Gastrocnemius medialis (tissue), 4 donors: Measurements from ENCODE around the gene KRT1. TPM values are rescaled to one million over a fixed set of nuclear protein-coding genes. Genes with fewer than 3 reads are reported as not detected.

Source experiments
- ATAC-seq, 2 donors: fragments of 150-250 bp; one replicate each; pipeline ENCODE4 v1.9.1; 2016
- DNase-seq, 2 donors: peaks; one replicate each; pipeline ENCODE4 v3.0.0-alpha.2; 2019
- H3K27ac ChIP-seq, 4 donors: fragments of 200-600 bp; sonication (generic); 1 replicate in 1 of 4; 2 replicates in 3 of 4; pipeline ENCODE4 v1.5.1; 2016 to 2018; ENCODE audit warnings: mild to moderate bottlenecking in 2 of 4, moderate library complexity in 1 of 4
- H3K27me3 ChIP-seq, 3 donors: fragments of 200-600 bp; sonication (generic) in 2 of 3; 1 replicate in 1 of 3; 2 replicates in 2 of 3; pipeline versions ENCODE4 v1.5.1 to v1.6.0; 2016 to 2019; ENCODE audit warnings: mild to moderate bottlenecking in 1 of 3, moderate library complexity in 1 of 3
- H3K36me3 ChIP-seq, 2 donors: fragments of 200-600 bp; sonication (generic) in 1 of 2; one replicate each; pipeline ENCODE4 v1.5.1; 2017 to 2018
- H3K4me1 ChIP-seq, 2 donors: fragments of 200-600 bp; sonication (generic) in 1 of 2; one replicate each; pipeline ENCODE4 v1.5.1; 2016 to 2017; ENCODE audit warnings: mild to moderate bottlenecking in 2 of 2
- H3K4me3 ChIP-seq, 4 donors: fragments of 200-600 bp; sonication (generic) in 3 of 4; 1 replicate in 1 of 4; 2 replicates in 3 of 4; pipeline ENCODE4 v1.5.1; 2016 to 2019; ENCODE audit warnings: mild to moderate bottlenecking in 2 of 4
- H3K9me3 ChIP-seq, 3 donors: fragments of 200-600 bp; sonication (generic) in 2 of 3; 1 replicate in 1 of 3; 2 replicates in 2 of 3; pipeline ENCODE4 v1.5.1; 2016 to 2019
- POLR2A ChIP-seq, 2 donors: fragments of 450-650 bp; IDR thresholded peaks; one replicate each; pipeline ENCODE4 v1.6.1; 2017; ENCODE audit warnings: antibody characterized with exemption in 2 of 2, mild to moderate bottlenecking in 2 of 2, moderate library complexity in 2 of 2
- in situ Hi-C, 4 donors: fragments of 200-750 bp; cut with MboI; loops; one replicate each; pipeline versions ENCODE4 v1.15.0 to v1.8.0; 2017; ENCODE audit warnings: low sequenced_read_pairs in 4 of 4
- intact Hi-C: fragments of 100-400 bp; cut with DNase I; formaldehyde crosslinking; loops from one replicate; pipeline ENCODE4 v1.15.1; 2023; ENCODE audit warnings: low total_unique reads
- total RNA-seq, 4 donors: library from RNA; depleted of rRNA; stranded (reverse); fragments of >200 nt; gene quantifications; one replicate each; pipeline versions ENCODE4 v1.1.0 to v1.2.3, GENCODE V29; 2016
- TF ChIP-seq, protein P1 (sequence below), 5 experiments: fragments of 450-650 bp in 3 of 5; fragments of 200-600 bp in 2 of 5; sonication (generic) in 2 of 5; IDR thresholded peaks in 4 of 5; conservative IDR thresholded peaks in 1 of 5; 1 replicate in 4 of 5; 2 replicates in 1 of 5; pipeline ENCODE4 v1.5.1; 2016 to 2019; ENCODE audit warnings: antibody characterized with exemption in 5 of 5, mild to moderate bottlenecking in 3 of 5, moderate library complexity in 3 of 5

The KRT1 gene
- total RNA-seq, 4 donors from 2014 or later = not detected

GRCh38 chr12:52701281-52701680 is 21.1 kb upstream of the KRT1 start:
- no peak overlapping the region for H3K27ac ChIP-seq

GRCh38 chr12:52699960-52700359 is 19.8 kb upstream of the KRT1 start:
- Histone ChIP-seq H3K36me3 (no peaks in the 10 kb centered on the region), H3K27me3 (peaks cover 0 to 6% (median 3%) of the 10 kb centered on the region in 3 donors), H3K9me3 (no peaks in the 10 kb centered on the region), H3K27ac (no peak overlapping the region), H3K4me3 (no peak overlapping the region), H3K4me1 (no peaks in the 10 kb centered on the region)
- DNase-seq (peak in 1 of 2 donors; percentile 18), ATAC-seq (peak in 1 of 2 donors; percentile 56)
- TF ChIP-seq POLR2A (IDR thresholded peaks at IDR 0.05) = no peak
- TF ChIP-seq, protein P1, sequence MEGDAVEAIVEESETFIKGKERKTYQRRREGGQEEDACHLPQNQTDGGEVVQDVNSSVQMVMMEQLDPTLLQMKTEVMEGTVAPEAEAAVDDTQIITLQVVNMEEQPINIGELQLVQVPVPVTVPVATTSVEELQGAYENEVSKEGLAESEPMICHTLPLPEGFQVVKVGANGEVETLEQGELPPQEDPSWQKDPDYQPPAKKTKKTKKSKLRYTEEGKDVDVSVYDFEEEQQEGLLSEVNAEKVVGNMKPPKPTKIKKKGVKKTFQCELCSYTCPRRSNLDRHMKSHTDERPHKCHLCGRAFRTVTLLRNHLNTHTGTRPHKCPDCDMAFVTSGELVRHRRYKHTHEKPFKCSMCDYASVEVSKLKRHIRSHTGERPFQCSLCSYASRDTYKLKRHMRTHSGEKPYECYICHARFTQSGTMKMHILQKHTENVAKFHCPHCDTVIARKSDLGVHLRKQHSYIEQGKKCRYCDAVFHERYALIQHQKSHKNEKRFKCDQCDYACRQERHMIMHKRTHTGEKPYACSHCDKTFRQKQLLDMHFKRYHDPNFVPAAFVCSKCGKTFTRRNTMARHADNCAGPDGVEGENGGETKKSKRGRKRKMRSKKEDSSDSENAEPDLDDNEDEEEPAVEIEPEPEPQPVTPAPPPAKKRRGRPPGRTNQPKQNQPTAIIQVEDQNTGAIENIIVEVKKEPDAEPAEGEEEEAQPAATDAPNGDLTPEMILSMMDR (IDR thresholded peaks at IDR 0.05 in 4 of 5, conservative IDR thresholded peaks at IDR 0.05 in 1 of 5) = no peak
- in situ Hi-C loops (no loop called here), intact Hi-C loops (no loop called here)

More at GRCh38 chr12:52701281-52701680, 21.1 kb upstream of the KRT1 start:
- TF ChIP-seq POLR2A (IDR thresholded peaks at IDR 0.05) = no peak
- TF ChIP-seq, protein P1 (IDR thresholded peaks at IDR 0.05 in 4 of 5, conservative IDR thresholded peaks at IDR 0.05 in 1 of 5) = no peak
- H3K4me3 ChIP-seq = no peak overlapping the region
- H3K9me3 ChIP-seq = no peaks in the 10 kb centered on the region
- intact Hi-C loops = no loop called here
- no peak for ATAC-seq
- H3K4me1 ChIP-seq = no peaks in the 10 kb centered on the region
- in situ Hi-C loops = no loop called here
- H3K36me3 ChIP-seq = no peaks in the 10 kb centered on the region
- no peak for DNase-seq
- H3K27me3 ChIP-seq = peaks cover 0 to 3% (median 3%) of the 10 kb centered on the region in 3 donors

GRCh38 chr12:52699373-52699772 is 19.2 kb upstream of the KRT1 start:
- no peak overlapping the region for H3K4me3 ChIP-seq
- intact Hi-C loops = no loop called here
- DNase-seq (no peak), ATAC-seq (no peak)
- no peaks in the 10 kb centered on the region for H3K9me3 ChIP-seq
- H3K27me3 ChIP-seq = peaks cover 0 to 6% (median 3%) of the 10 kb centered on the region in 3 donors
- H3K4me1 ChIP-seq = no peaks in the 10 kb centered on the region
- H3K36me3 ChIP-seq = no peaks in the 10 kb centered on the region
- in situ Hi-C loops = no loop called here
- no peak overlapping the region for H3K27ac ChIP-seq
- no peak for TF ChIP-seq POLR2A (IDR thresholded peaks at IDR 0.05)
- TF ChIP-seq, protein P1 (IDR thresholded peaks at IDR 0.05 in 4 of 5, conservative IDR thresholded peaks at IDR 0.05 in 1 of 5) = no peak

DNA sequence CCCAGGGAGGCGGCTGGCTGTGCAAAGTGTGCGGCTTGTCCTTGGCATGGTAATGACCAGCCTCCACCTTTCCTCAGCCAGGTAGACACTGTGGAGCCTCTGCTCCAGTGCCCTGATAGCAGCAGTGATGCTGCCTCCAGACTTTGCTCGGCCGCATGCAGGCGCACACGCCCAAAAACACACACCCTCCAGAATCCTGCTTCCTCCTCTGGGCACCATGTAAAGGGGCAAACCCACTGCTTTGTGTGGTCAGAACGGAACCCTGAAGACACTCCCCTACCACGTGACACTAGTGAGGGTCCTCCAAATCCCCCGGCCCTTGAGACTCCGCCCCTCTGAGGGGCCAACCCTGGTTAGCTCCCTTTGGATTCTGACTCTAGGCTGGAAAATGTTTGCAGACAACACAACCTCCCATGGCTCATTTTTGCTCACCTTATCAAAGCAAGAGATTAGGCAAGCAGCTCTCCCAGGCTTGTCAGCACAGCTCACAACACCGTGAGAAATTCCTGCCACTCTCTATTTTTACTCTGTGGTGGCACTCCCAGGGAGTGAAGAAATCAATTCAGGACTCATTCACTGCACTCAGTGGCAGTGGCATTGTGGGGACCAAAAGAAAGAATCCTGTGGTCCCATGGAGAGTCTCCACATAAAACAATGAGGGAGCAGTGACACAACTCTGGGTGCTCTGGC is 18.6 kb upstream of the KRT1 start:
- DNase-seq = no peak
- in situ Hi-C loops (no loop called here), intact Hi-C loops (no loop called here)
- H3K4me1 ChIP-seq = no peaks in the 10 kb centered on the region
- no peak for ATAC-seq
- H3K27ac ChIP-seq = no peak overlapping the region
- no peak for TF ChIP-seq POLR2A (IDR thresholded peaks at IDR 0.05)
- TF ChIP-seq, protein P1 (IDR thresholded peaks at IDR 0.05 in 4 of 5, conservative IDR thresholded peaks at IDR 0.05 in 1 of 5) = no peak
- peaks cover 0 to 6% (median 3%) of the 10 kb centered on the region in 3 donors for H3K27me3 ChIP-seq
- H3K36me3 ChIP-seq = no peaks in the 10 kb centered on the region
- no peaks in the 10 kb centered on the region for H3K9me3 ChIP-seq
- no peak overlapping the region for H3K4me3 ChIP-seq
